HG03097 (cell line): Measurements from ENCODE around the gene PANX3.

Source experiments
- ATAC-seq: cut with Tn5 transposase; IDR thresholded peaks from one replicate; pipeline ENCODE4 v1.9.1; 2021; ENCODE audit not compliant: unreplicated experiment, low FRiP score

Gene PANX3

GRCh38 chr11:124612567-124613246 lies 1.5 kb downstream of the PANX3 start:
- ATAC-seq: no peak

- ATAC-seq: no peak
Measured at GRCh38 chr11:124618863-124619262, 7.6 kb downstream of the PANX3 start.

DNA sequence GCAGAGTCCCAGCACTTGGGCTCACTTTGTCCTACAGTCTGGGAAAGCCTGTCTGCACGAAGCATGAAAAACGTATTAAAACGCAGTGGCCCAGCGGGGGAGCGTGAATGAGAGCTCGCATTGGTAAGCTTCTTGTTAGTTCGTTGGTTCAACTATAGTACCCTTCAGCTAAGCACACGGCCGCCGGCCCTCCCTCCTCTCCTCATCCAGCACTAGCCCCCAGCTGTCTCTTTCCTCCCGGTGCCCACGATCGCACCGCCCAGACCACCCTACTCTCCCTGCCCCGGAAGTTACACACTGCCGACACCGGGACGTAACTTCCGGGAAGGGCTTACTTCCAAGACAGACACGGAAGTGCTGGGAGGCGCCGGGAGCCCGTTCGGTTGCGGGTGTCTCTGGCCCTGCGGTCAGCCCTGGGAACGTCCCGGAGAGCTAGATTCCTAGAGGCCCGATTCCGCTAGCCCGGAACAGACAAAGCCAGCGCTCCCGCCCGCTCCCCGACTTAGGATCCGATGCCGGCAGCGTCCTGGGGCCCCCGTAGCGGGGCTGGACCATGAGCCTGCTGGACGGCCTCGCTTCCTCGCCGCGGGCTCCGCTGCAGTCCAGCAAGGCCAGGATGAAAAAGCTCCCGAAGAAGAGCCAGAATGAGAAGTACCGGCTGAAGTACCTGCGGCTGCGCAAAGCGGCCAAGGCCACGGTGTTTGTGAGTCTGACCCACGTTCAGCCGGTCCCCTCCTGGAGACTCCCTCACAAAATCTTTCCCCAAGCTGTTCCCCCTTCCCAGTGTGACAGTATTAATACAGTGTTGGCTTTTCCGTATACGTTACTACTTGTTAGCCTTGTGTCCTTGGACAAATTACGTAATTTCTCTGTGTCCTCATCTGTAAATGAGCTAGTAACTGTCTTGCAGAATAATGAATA lies 11.6 kb downstream of the PANX3 start, which contains the start of gene TBRG1:
TSS of gene TBRG1 (plus strand) at position 334 of the 921 bp plus-strand sequence. CDS start at position 554, 220 bp downstream.
- ATAC-seq: peak; percentile 98

DNA sequence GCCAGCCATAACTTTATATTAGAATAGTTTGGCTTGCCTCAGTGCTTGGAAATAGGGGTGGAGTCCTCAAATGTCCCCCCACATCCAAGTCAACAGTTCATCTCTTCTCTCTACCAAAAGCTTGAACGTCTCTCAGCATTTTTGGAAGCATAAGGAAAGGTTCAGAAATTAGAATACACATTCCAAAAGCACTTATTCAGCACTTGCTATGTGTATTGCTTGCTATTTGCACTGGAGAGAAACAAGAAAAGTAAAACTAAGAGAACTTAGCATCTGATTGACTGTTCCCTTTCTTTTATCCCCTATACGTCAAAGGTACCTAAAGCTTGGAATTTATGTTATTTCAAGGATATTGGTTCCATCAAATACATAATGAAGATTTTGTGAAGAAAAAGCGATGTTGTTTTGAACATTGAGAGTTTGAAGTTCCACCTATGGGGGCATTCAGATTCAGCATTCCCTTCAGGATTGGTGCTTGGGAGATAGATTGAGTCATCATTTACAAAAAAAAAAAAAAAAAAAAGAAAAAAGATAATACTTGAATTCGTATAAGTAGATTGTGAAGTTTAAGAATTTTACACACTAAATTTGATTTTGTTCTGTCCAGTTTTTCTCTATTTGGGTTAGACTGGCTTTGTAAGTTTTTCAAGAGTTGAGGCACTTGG lies 12.8 kb downstream of the PANX3 start:
- ATAC-seq: no peak

DNA sequence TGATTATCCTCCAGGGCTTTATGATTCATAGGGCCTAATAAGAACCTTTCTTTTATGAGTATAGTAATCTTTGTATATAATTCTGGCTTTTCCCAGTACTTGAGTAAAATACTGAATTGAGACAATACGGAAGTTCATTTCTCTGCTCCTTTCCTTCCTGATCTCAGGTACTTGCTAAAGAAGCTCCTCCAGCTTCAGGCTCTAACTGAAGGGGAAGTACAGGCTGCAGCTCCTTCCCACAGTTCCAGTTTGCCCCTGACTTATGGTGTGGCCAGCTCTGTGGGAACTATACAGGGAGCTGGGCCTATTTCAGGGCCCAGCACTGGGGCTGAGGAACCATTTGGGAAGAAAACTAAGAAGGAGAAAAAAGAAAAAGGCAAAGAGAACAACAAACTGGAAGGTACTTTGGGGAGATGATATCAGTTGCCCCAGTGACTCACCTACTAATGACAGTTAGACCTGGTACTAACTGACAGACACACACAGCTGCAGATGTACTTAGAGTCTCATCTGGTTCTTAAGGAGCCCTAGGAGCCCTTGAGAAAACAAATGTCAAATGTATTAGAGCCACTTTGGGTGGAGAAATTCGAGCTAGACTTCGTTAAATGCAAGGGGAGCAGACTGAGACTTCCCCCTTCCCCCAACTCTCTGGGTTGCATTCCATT lies 14.4 kb downstream of the PANX3 start:
- ATAC-seq: no peak

DNA sequence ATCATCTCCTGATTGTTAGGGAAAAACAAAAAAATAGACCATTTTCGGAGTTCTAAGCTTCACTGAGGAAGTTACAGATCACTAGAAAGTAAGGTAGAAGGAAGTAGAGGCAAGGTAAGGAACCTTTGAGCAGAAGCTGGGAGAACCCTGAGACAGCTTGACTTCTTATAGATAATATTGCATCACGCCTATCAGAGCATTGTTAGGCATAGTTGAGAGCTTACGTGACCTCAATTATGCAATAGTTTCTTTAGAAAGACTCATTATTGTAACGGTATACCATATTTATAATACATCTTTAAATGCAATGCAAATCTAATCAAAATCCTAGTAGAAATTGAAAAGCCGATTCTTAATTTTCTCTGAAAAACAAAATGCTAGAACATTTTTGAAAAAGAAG lies 16.3 kb downstream of the PANX3 start:
- ATAC-seq: no peak

GRCh38 chr11:124629961-124630360 lies 18.7 kb downstream of the PANX3 start:
- no peak for ATAC-seq

DNA sequence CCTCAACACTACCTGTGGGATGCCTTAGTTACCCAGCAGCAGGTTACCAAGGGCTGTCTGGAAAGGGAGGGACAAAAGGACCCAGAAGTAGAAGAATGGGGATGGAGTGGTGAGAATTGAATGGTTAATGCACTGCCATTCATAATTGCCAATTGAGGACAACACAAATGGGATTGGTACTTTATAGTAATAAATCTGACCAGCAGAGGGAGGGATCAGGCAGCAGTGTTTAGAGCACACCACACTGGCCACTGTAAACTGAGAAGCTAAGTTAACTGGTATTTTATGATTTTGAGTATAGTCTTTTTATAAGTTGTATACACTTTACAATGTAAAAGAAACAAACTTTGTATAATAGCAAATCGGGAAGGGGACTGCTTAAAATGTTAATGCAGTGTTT lies 22.1 kb downstream of the PANX3 start:
- no peak for ATAC-seq

DNA sequence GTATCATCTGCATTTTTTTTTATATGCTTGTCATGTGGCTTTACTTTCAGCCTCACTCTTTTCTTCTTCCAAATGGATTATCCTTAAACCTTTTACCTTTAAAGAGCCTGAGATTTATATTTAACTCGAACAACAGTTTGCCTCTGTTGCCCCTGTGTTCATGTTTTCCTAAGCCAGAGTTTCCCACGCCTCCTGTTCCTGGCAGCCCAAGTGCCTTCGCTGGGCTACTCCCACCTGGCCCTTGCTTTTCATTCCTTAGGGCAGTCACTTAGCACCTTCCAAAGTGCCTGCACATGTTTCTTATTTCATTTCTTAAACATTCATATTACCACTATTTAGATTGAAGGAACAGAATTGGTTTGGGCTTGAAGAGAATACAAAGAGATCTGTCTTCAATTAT lies 24.7 kb downstream of the PANX3 start:
- no peak for ATAC-seq

DNA sequence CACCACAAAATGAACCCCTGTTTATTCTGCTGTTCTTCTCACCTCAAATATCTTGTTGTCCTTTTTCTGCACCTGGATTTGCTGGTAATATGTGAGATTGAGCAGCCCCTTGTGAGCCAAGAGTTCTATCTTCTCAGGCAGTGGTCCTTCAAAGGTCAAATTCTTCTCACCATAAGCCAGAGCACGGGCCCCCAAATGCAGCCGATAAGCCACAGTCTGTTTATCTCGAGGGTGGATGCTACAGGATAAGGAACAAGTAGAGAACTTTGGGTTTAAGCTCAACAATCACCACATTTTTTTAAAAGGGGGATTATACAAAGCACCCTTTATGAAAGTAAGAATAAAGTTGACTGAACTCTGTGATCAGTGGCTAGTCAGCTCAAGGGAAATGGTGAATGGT lies 27.3 kb downstream of the PANX3 start:
- no peak for ATAC-seq

- no peak for ATAC-seq
Measured at GRCh38 chr11:124639186-124639585, 28.0 kb downstream of the PANX3 start.

DNA sequence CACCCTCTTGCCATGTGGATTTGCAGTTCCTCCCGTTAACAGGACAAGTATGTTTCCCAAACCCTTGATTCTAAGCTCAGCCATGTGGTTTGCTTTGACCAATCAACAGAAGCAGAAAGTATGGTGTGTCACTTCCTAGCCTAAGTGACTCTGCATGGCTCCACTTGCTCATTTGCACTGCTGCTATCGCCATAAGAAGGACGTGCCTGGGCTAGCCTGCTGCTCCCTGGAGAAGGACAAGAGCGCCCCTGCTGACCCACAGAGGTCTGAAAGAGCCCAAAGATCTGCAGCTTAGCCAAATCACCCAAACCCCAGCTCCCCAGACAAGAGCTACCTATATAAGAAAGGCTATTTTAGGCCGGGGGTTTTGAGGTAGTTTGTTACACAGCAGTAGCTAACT lies 29.4 kb downstream of the PANX3 start:
- ATAC-seq: no peak

DNA sequence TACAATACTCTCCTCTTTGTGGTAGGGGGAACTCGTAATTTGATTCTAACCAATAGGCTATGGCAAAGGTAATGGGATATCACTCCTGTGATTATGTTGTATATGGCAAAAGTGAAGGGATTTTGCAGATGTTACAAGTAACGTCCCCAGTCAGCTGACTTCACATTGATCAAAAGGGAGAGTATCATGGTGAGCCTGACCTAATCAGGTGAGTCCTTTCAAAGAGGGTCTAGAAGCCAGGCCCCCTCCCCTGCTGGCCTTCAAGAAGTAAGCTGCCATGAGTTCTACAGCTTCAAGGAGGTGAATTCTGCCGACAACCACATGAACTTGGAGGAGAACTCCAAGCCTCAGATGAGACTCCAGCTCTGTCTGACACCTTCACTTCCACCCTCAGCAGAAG lies 31.4 kb downstream of the PANX3 start:
- ATAC-seq: no peak

DNA sequence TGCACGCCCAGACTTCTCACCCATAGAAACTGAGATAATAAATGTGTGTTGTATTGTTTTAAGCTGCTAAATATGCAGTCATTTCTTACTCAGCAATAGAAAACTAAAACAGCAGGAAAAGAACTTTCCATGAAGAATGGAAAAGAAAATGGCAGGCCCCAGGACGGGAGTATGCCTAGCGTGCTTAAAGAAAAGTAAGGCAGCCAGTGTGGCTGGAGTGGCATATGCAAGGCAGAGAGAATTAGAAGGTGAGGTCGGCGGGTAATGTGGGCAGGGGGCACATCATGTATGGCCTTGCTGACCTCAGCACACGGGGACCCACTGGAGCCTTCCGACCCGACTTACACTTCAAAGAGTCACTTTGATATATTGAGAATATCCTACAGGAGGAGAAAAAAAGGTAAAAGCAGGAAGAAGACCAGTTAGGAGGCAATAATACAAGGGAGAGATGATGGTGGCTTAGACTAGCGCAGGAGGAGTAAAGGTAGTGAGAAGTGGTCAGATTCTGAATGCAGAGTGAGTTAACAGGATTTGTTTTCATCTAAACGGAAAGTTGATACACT lies 31.9 kb downstream of the PANX3 start:
- no peak for ATAC-seq

DNA sequence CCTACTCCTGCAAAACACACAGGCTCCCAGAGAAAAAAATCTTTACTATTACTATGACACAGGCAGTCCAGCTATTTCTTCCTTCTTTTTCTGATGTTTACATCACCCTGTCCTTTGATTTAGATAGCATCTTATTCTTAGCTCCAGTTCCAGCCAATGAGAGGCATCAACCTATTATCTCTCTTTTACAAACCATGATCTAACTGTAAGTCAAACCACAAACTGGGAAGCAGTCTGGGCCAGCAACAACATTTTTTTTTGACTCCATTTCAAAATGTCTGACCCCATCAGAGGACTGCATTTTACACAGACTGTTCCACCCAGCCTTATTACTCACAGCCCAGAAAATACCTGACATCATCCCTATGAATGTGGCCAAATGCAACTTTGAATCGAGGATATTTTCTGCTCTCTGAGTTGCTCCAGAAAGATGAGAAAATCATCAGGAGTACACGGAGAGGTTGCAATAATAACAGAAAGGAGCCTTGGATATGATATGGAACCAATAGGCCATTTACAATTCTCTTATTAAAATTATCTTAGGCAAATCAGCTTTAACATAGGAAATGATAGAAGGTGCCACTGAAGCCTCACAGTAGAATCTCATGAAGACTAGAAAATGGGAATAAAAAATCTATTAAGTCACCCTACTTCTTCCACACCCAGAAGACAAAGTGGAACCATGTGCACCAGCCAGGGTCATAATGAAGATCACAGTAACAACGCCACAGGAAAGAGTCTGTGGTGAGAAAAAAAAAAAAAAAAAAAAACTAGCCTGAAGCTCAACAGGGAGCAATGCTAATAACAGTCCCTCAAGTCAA lies 32.6 kb downstream of the PANX3 start:
- ATAC-seq: no peak

DNA sequence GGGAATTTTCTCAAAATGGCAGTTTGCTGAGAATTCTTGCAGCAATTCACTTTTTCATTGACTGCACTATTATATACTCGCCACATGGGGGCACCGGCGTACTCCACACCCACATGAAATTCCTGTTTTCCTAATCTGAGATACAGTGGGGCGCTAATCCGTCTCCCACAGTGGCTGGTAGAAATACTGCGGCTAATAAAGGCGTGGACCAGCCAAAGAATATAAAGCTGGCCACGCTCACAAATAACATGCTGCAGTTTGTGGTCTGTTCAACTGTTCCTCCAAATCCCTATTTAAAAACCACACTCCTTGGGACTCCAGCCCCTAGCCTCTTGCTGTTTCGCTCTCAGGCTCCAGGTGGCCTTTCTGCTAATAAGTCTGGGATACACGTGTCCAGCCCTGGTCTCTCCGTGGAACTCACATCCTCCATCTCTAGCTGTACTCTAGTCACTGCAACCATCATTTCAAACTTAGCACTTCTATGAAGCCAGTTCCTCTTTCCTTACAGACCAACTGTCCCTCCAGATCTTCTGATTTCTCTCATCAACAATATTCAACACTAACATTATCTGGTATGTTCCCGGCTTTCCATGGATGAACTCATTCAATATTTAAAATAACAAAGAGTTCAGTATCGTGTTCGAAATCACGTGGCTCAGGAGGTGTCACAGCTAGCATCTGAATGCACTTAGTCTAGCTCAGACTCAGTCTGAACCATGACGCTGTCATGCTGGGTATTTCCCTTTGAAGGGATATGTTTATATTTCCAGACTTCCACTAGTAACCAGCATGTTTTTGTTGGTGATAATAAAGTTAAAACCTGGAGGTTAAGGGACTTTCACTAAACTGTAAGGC lies 33.4 kb downstream of the PANX3 start:
- no peak for ATAC-seq

DNA sequence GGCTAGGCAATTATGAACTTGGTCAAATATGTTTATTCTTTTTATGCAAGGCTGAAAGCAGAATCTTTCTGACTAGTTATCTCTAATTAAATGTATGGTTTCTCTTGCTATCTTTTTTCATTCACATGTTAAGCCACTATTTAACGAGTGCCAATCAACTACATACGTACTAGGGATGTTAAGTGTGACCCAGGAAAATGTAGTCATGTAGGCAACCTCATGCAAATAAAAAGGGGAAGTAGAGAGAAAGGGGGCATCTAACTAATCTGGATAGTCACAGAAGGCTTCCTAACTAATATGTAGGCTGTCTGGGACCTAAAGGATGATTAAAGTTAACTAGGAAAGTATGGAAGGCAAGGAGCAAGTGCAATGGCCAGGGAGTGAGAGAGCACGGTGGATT lies 34.9 kb downstream of the PANX3 start:
- ATAC-seq: no peak

GRCh38 chr11:124648610-124649009 lies 37.4 kb downstream of the PANX3 start:
- no peak for ATAC-seq
